Inflammatory macrophage treated with lipopolysaccharide for 4 hours (primary cell): ENCODE data around the gene PTPRQ.
"Not testable (repeated sequence)": the region's sequence is repeated elsewhere in the genome, so short reads cannot be mapped to it uniquely, and the experiment has no call there.

Source experiments
- DNase-seq: peaks from one replicate; pipeline ENCODE4 v3.0.0-alpha.2; 2020

The PTPRQ gene

GRCh38 chr12:80470403-80470802 lies 26.4 kb downstream of the PTPRQ start:
- no peak for DNase-seq

- no peak for DNase-seq
Measured at GRCh38 chr12:80472236-80472635, 28.2 kb downstream of the PTPRQ start.

DNA sequence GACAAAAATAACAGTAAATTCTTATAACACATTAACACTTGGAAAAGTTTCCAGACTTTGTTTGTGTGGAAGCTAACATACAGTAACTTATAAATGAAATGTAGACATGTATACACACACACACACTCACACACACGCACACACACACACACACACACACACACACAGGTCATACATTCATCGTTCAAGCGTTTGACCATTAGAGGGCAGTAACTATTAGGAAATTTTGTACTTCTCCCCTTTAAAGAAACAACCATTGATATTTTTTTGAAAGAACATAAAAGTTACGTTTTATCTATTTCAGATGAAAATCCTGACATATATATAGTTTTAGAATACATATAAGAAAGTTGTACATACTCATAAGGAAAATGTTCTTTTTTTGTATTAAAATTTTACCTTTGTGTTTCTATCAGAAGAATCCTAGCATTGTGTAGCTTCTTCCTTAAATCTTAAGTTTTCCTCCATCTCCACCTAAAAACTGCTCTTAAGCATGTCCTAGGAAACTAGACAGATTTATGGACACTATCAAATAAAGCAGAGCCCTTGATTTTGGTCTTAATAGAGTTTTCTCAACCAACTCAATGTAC lies 29.0 kb downstream of the PTPRQ start:
- DNase-seq, result peak; percentile 36

DNA sequence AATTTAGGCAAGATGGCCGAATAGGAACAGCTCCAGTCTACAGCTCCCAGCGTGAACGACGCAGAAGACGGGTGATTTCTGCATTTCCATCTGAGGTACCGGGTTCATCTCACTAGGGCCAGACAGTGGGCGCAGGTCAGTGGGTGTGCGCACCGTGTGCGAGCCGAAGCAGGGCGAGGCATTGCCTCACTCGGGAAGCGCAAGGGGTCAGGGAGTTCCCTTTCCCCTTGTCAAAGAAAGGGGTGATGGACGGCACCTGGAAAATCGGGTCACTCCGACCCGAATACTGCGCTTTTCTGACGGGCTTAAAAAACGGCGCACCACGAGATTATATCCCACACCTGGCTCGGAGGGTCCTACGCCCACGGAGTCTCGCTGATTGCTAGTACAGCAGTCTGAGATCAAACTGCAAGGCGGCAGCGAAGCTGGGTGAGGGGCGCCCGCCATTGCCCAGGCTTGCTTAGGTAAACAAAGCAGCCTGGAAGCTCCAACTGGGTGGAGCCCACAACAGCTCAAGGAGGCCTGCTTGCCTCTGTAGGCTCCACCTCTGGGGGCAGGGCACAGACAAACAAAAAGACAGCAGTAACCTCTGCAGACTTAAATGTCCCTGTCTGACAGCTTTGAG lies 33.6 kb downstream of the PTPRQ start:
- not testable (repeated sequence) for DNase-seq

- no peak for DNase-seq
Measured at GRCh38 chr12:80484746-80485145, 40.7 kb downstream of the PTPRQ start.

DNA sequence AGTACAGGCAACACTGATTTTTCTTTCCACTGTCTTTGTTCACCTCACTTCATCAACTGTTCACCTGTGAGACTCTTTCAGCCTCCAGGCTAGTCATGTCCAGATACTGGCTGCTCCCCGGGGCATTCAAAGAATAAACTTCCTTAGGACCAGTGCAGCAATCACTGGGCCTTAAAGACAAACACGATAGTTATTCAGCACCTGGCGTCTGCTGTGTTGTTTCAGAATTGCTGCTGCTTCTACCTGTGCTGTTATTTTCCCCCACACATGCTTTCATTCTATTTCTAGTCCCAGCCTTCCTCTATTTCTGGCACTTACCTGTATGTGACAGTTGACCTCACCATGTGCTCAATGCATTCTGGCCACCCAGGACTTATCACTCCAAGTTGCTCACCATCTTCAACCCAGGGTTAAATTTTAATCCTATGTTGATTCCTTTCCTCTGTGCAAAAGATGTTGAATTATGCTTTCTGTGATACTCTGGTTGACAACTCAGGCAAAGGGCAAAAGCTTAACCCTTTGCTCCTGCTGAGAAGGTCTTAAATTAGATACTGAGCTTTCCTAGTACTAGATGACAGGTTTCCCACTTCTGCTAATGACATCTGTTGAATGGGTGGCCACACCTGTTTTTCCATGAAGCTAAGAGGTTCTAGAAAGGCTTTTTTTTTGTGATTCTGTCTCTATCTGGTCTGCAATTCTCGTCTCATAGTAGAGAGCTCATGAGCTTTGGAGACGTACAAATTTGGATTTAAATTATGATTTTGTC lies 41.4 kb downstream of the PTPRQ start:
- no peak for DNase-seq

GRCh38 chr12:80490329-80490728 lies 46.3 kb downstream of the PTPRQ start:
- DNase-seq, result no peak

DNA sequence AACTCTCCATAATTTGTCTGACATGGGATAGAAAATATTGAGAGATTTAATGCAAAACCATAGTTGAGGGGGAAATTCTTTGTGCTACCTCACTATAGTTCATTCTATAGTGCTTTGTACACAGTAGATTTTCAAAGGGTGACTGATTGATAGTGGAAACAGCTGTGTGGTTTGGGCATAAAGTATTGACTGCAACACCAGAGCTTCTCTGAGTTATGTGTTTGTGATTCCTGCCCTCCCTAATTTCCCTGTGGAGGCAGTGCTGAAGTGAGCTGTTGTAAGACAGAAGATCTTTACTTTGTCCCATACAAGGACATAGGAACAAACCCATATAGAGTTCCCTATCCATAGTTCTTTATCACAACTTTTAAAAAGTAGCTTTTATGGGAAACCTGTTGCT lies 47.1 kb downstream of the PTPRQ start:
- no peak for DNase-seq

GRCh38 chr12:80493466-80493865 lies 49.4 kb downstream of the PTPRQ start:
- no peak for DNase-seq

DNA sequence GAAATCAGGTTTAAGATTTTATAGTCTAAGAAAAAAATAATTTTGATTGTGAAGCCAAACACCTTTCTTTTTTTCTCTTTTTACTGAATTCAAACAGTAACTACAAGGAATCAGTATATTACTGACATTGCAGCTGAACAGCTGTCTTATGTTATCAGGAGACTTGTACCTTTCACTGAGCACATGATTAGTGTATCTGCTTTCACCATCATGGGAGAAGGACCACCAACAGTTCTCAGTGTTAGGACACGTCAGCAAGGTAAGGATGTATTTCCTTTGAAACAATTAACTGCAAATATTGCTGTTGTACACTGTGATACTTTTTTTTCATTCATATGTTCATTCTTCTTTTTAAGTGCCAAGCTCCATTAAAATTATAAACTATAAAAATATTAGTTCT lies 50.8 kb downstream of the PTPRQ start:
- DNase-seq, result no peak

GRCh38 chr12:80498059-80498728 lies 54.2 kb downstream of the PTPRQ start:
- no peak for DNase-seq

DNA sequence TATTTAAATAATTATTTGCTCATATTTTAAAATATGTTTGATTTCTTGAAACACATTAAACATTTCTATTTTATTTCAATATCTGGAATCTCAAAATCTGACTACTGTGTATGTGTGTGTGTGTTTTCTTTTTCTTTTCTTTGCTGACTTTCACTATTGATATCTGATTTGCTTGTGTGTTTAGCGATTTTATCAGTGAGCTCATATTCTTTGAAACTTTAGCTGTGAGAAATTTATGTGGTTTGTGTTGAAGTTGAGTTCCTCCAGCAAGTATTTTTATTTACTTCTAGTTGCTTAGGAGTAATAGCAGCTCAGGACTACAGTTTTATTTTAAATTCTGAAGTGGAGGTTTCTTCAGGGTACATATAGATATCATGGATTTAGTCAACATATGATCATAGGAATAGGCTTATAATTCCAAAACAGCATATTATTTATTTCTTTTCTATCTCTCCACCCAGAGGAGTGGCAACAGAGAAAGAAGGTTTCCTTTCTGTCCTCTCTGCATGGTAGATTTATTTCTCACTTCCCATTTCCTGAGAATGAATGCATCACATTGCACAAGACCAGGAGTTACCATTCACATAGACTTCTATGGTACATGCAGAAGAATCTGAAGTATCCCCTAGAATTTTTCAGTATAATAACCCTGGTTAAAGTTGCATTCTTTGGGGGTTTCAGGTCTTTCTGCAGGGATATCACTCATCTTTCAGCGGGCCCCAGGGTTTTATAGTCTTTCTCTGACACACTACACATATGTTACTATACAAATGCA lies 60.5 kb downstream of the PTPRQ start:
- DNase-seq, result peak; percentile 11

- DNase-seq, result no peak
Measured at GRCh38 chr12:80509781-80510556, 65.9 kb downstream of the PTPRQ start.

DNA sequence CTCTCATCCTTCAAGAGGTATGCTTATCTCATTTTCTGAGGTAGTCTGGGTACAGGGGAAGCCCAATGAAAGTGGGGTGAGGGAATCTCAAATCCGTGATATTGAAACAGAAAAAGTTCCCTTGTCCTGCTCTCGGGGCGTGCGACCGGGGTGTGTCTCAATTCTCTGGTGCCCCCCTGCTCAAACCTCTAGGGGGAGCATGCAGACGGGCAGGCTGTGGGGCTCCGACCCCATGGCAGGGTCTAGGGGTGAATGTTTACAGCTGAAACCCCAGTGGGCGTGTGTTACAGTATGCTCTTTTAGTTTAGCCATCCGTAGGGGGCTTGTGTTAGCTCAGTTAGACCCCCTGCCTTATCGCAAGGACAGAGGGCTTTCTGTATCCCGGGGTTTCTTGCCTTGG lies 68.7 kb downstream of the PTPRQ start:
- DNase-seq, result no peak

DNA sequence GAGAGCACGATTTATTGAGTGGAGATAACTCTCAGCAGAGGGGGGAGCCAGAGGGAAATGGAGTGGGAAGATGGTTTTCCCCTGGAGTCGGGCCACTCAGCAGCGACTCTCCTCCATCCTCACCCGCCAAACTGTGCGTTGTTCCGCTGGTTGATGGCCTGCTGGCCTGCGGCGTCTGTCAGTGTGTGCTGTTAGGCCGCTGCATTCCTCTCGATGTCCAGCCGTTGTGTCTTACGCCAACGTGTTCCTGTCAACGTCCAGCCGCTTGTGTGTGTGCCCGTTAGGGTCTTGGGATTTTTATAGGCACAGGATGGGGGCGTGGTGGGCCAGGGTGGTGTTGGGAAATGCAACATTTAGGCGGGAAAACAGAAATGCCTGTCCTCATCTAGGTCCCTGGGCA lies 69.2 kb downstream of the PTPRQ start:
- DNase-seq, result no peak

DNA sequence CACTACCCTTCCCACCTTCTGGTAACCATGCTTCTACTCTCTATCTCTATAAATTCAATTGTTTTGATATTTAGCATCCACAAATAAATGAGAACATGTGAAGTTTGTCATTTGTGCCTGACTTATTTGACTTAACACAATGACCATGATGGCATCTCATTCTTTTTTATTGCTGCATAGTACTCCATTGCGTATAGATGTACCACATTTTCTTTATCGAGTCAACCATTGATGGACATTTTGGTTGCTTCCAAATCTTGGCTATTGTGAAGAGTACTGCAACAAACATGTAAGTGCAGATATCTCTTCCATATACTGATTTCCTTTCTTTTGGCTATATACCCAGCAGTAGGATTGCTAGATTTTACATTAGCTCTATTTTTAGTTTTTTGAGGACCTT lies 73.6 kb downstream of the PTPRQ start:
- no peak for DNase-seq

GRCh38 chr12:80531646-80532045 lies 87.6 kb downstream of the PTPRQ start:
- no peak for DNase-seq

DNA sequence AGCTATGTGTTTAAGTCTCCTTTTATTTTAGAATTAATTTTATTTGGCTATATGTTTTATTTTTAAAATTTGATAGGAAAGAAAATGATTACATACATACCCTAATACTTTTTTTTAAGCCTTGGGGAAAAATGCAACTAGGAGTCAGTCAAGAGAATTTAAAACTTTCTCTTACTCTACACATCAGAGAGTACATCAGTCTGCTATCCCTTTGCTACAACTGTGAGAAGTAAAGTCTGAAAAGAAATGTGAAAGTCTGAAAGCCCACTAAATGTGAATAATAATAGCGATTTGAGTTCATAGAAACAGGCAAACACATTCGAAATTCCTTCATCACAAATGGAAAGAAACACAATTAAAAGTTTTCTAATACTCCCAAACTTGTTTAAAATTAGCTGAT lies 95.0 kb downstream of the PTPRQ start:
- DNase-seq, result no peak

- DNase-seq, result no peak
Measured at GRCh38 chr12:80549298-80549697, 105.3 kb downstream of the PTPRQ start.

DNA sequence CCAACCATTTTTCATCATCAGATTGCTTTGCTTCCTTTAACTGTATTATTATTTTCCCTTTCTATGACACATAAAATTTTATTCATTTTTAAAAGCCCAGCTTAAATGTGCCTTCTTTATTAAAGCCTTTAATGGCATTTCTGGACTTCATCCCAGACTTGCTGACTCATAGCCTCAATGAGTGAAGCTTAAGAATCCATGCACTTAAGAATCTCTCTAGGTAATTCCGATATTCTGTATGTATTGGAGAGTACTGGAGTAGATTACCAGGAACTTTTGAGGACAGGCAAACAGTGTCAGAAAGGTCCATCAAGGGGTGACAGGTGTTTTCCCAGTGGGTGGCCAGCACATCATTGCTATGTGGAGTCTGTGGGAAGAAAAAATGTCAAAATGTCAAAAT lies 107.9 kb downstream of the PTPRQ start:
- no peak for DNase-seq

DNA sequence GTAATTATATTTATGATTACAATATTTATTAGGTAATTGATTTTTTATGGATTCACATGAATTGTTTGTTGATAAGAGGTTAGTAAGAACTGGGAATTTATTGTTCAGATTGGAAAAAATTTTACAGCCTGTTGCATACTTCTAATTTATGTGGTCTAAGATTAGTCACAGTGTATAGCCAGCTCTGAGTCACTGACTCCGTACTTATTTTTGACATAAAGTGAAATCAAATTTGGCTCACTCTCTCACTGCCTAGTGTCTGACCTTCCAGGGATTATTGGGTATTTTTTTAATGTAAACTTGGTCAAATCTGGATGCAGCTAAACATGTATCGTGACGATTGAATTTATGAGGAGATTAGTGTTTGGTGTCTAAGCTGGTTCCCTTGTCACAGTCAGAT lies 109.3 kb downstream of the PTPRQ start:
- DNase-seq, result no peak

DNA sequence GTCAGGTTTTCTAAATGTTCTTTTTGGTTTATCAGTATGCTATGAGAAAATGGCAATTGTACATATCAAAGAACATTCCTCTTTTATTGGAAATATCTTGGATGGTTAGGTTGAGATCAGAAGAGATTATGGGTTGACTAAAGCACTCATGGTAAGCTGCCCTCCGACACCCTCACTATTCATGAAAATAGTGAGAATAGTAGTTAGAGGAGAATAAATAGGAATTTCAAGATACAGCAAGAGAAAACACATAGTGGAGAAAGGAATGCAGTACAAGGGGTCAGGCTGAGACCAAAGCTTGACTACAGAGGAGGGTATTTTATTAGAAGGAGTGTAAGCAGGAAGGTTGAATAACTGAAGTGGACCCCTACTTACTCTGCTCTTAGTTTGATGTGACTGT lies 112.5 kb downstream of the PTPRQ start:
- no peak for DNase-seq
